SKM-1 treated with dmso at 0.1 percent for 144 hours (cell line): ENCODE measurements around the gene PVR.
"Not testable (repeated sequence)": the region's sequence is repeated elsewhere in the genome, so short reads cannot be mapped to it uniquely, and the experiment has no call there.

ENCODE experiments used
- DNase-seq: peaks from one replicate; lab custom pipeline; 2025; ENCODE audit not compliant: unreplicated experiment; lab: John Stamatoyannopoulos, UW

PVR gene

GRCh38 chr19:44643605-44644401 lies at the start of gene PVR:
Gene PVR, plus strand, starts transcription at chr19:44643910. Its CDS starts 187 bp downstream, at chr19:44644097.
- DNase-seq = peak; percentile 19

- no peak for DNase-seq
Observed at GRCh38 chr19:44596428-44597130, 47.1 kb upstream of the PVR start.

- DNase-seq = no peak
Observed at GRCh38 chr19:44597131-44597491, 46.6 kb upstream of the PVR start.

- no peak for DNase-seq
Observed at GRCh38 chr19:44598355-44598754, 45.4 kb upstream of the PVR start.

GRCh38 chr19:44598880-44599279 lies 44.8 kb upstream of the PVR start:
- DNase-seq = no peak

- no peak for DNase-seq
Observed at GRCh38 chr19:44600466-44600865, 43.2 kb upstream of the PVR start.

- DNase-seq = no peak
Observed at GRCh38 chr19:44602081-44602480, 41.6 kb upstream of the PVR start.

- DNase-seq = no peak
Observed at GRCh38 chr19:44603201-44603945, 40.3 kb upstream of the PVR start.

GRCh38 chr19:44604241-44604640 lies 39.5 kb upstream of the PVR start:
- no peak for DNase-seq

- no peak for DNase-seq
Observed at GRCh38 chr19:44605547-44605946, 38.2 kb upstream of the PVR start.

- no peak for DNase-seq
Observed at GRCh38 chr19:44607049-44607448, 36.7 kb upstream of the PVR start.

- DNase-seq = no peak
Observed at GRCh38 chr19:44607917-44608316, 35.8 kb upstream of the PVR start.

GRCh38 chr19:44608391-44608821 lies 35.3 kb upstream of the PVR start:
- DNase-seq = no peak

- DNase-seq = no peak
Observed at GRCh38 chr19:44609219-44609618, 34.5 kb upstream of the PVR start.

GRCh38 chr19:44610497-44610896 lies 33.2 kb upstream of the PVR start:
- not testable (repeated sequence) for DNase-seq

- no peak for DNase-seq
Observed at GRCh38 chr19:44611812-44612295, 31.9 kb upstream of the PVR start.

- DNase-seq = no peak
Observed at GRCh38 chr19:44613295-44614178, 30.2 kb upstream of the PVR start, which contains the start of gene IGSF23. Gene IGSF23, plus strand, starts transcription at chr19:44613563. Its CDS starts 83 bp downstream, at chr19:44613646.

- no peak for DNase-seq
Observed at GRCh38 chr19:44614313-44614712, 29.4 kb upstream of the PVR start.

- no peak for DNase-seq
Observed at GRCh38 chr19:44615863-44616247, 27.9 kb upstream of the PVR start.

GRCh38 chr19:44617110-44617880 lies 26.4 kb upstream of the PVR start:
- no peak for DNase-seq
